ENCODE results near the gene EIF1B.

The EIF1B gene

GRCh38 chr3:40308725-40309417 lies 636 bp upstream of the EIF1B start:
- no peak for DNase-seq (ENCODE audit: low read depth in 2 of 2)

- DNase-seq (ENCODE audit: low read depth in 2 of 2), result no peak
Measured at GRCh38 chr3:40309925-40310695, 603 bp downstream of the EIF1B start.

- no peak for DNase-seq (ENCODE audit: low read depth in 2 of 2)
Measured at GRCh38 chr3:40310705-40311104, 1.2 kb downstream of the EIF1B start.

- no peak for DNase-seq (ENCODE audit: low read depth in 2 of 2)
Measured at GRCh38 chr3:40312661-40313226, 3.2 kb downstream of the EIF1B start.

GRCh38 chr3:40313975-40314860 lies 4.7 kb downstream of the EIF1B start:
- no peak for DNase-seq (ENCODE audit: low read depth in 2 of 2)

- no peak for DNase-seq (ENCODE audit: low read depth in 2 of 2)
Measured at GRCh38 chr3:40317061-40317855, 7.8 kb downstream of the EIF1B start.

GRCh38 chr3:40321818-40322217 lies 12.3 kb downstream of the EIF1B start:
- DNase-seq (ENCODE audit: low read depth in 2 of 2), result no peak

- no peak for DNase-seq (ENCODE audit: low read depth in 2 of 2)
Measured at GRCh38 chr3:40323946-40324345, 14.4 kb downstream of the EIF1B start.

- no peak for DNase-seq (ENCODE audit: low read depth in 2 of 2)
Measured at GRCh38 chr3:40324621-40325020, 15.1 kb downstream of the EIF1B start.

GRCh38 chr3:40325465-40325864 lies 16.0 kb downstream of the EIF1B start:
- no peak for DNase-seq (ENCODE audit: low read depth in 2 of 2)

GRCh38 chr3:40328374-40328773 lies 18.9 kb downstream of the EIF1B start:
- DNase-seq (ENCODE audit: low read depth in 2 of 2), result no peak

GRCh38 chr3:40329071-40329470 lies 19.6 kb downstream of the EIF1B start:
- DNase-seq (ENCODE audit: low read depth in 2 of 2), result no peak

GRCh38 chr3:40332684-40333083 lies 23.2 kb downstream of the EIF1B start:
- no peak for DNase-seq (ENCODE audit: low read depth in 2 of 2)

- no peak for DNase-seq (ENCODE audit: low read depth in 2 of 2)
Measured at GRCh38 chr3:40333416-40333815, 23.9 kb downstream of the EIF1B start.

- no peak for DNase-seq (ENCODE audit: low read depth in 2 of 2)
Measured at GRCh38 chr3:40333852-40334251, 24.3 kb downstream of the EIF1B start.

- DNase-seq (ENCODE audit: low read depth in 2 of 2), result no peak
Measured at GRCh38 chr3:40336101-40336500, 26.6 kb downstream of the EIF1B start.

- no peak for DNase-seq (ENCODE audit: low read depth in 2 of 2)
Measured at GRCh38 chr3:40336511-40337135, 27.1 kb downstream of the EIF1B start.

GRCh38 chr3:40337136-40338108 lies 27.9 kb downstream of the EIF1B start:
- DNase-seq (ENCODE audit: low read depth in 2 of 2), result no peak

- no peak for DNase-seq (ENCODE audit: low read depth in 2 of 2)
Measured at GRCh38 chr3:40339871-40340270, 30.4 kb downstream of the EIF1B start.
